ENCODE measurements around the gene PPP2R3B.

GRCh38 chrX:346034-346813, 40.5 kb downstream of the PPP2R3B start:
- TF ChIP-seq CTCF (optimal IDR thresholded peaks at IDR 0.05 in 1 of 3, IDR thresholded peaks at IDR 0.05 in 1 of 3, conservative IDR thresholded peaks at IDR 0.05 in 1 of 3; ENCODE audit: extremely low read depth in 1 of 3, insufficient read depth in 2 of 3, low read length in 3 of 3): no peak
- no peak for TF ChIP-seq EZH2 (IDR thresholded peaks at IDR 0.05; ENCODE audit: low read length)
